ENCODE results near the gene CCN2.

Gene CCN2

DNA sequence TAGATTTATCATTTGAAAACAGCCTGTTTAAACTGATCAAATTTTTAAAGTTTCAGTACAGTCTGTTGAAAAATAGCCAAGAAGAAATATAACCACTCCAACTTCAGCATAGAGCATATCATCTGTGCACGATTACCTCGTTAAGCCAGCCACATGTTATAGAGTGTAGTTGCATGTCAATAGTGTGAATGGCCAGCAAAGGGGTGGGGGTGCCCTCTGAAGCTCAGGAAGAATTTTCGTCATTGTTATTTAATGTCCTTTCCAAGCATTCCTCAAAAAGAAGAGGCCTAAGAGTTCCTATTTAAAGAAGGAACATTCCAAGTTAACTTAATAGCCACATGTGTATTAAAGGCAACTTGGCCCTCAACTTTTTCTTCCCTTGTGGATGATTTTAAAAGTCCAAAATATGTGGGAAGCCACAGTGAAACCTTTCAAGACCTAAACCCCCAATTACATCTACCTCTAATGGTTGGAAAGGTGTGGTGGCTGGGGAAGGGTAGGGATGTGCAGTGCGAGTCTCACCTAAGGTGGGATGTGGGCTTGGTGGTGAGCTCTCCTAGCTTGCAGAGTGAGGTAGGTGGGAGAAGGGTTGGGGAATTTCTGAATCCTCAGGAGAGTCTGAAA lies 1.8 kb upstream of the CCN2 start:
- H3K36me3 Mint-ChIP-seq, result no peaks in the 10 kb centered on the region
- H3K4me3 Mint-ChIP-seq, result no peak overlapping the region
- peaks cover 49% of the 10 kb centered on the region for H3K27me3 Mint-ChIP-seq

DNA sequence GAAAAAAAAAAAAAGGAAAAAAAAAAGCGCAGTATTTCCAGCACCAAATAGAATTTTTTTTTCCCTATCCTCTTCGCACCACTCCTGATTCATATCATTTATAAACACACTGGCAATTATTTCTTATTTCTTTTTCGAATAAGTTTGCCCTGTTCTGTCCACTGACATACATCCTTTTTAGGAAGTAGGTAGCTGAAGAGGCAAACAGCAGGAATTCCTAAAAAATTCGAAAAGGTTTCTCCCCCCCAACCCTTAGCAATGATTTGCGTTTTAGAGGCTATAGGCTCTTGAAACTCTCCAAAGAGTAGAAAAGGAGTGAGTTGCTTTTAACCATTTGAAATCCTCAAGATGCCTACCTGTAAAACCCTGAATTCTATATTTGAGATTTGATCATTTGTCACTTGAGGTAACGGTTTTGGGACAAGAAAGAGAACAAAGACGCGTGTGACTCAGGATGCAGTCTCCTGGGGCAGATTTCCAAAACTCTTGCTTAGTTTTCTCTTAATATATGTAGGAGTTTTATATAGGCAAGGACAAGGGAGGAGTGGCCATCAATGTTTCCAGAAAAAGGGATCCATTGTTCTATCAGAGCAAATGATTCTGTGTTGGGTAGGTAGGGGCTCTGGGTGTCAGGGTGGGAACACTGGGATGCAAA lies 531 bp upstream of the CCN2 start:
- H3K4me1 Mint-ChIP-seq, result peaks cover 13% of the 10 kb centered on the region
- H3K27me3 Mint-ChIP-seq, result peaks cover 55% of the 10 kb centered on the region
- H3K27ac Mint-ChIP-seq, result no peak overlapping the region
- H3K36me3 Mint-ChIP-seq, result no peaks in the 10 kb centered on the region
- H3K9me3 Mint-ChIP-seq, result no peaks in the 10 kb centered on the region
- H3K4me3 Mint-ChIP-seq, result peak overlapping the region; percentile 66

More for the DNA sequence above, 1.8 kb upstream of the CCN2 start:
- Mint-ChIP-seq H3K4me1 (peaks cover 13% of the 10 kb centered on the region), H3K9me3 (no peaks in the 10 kb centered on the region), H3K27ac (no peak overlapping the region)

DNA sequence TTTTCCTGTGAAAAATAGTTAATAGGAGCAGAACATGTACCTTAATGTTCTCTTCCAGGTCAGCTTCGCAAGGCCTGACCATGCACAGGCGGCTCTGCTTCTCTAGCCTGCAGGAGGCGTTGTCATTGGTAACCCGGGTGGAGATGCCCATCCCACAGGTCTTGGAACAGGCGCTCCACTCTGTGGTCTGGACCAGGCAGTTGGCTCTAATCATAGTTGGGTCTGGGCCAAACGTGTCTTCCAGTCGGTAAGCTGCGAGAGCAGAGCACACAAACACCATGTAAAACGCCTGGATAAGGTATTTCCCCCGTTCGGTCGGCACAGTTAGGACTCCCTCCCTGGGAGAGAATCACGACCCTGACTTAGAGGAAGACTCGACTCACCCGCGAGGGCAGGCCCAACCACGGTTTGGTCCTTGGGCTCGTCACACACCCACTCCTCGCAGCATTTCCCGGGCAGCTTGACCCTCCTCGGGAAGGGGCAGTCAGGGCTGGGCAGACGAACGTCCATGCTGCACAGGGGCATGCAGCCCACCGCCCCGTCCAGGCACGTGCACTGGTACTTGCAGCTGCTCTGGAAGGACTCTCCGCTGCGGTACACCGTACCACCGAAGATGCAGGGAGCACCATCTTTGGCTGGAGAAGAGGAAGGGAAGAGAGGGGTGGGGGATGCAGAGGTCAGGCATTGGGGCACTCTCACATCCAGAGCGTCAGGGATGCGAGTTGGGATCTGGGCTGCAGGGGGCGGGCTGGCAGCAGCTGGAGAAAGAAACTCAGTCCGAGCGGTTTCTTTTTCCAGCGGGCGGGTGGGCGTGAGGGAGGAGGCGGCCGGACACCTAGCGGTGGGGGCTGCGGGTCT lies 1.0 kb downstream of the CCN2 start:
- no peak overlapping the region for H3K27ac Mint-ChIP-seq
- no peaks in the 10 kb centered on the region for H3K9me3 Mint-ChIP-seq
- peak overlapping the region; percentile 75 for H3K4me3 Mint-ChIP-seq
- no peaks in the 10 kb centered on the region for H3K36me3 Mint-ChIP-seq
- peaks cover 13% of the 10 kb centered on the region for H3K4me1 Mint-ChIP-seq
- peaks cover 60% of the 10 kb centered on the region for H3K27me3 Mint-ChIP-seq

DNA sequence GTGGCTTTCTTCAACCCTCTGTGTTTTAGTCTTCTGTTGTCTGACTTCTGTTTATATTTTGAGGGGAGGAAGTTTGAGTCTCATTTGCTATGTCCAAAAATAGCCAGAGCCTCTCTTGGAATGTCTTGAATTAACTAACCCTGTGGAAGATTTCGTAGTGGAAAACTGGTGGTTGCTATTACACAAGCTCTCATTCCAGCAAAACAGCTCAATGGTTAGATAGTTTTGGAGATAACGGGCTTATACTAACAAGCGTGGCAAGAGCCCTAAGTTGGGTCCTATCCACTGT lies 1.6 kb downstream of the CCN2 start:
- Mint-ChIP-seq H3K4me1 (peaks cover 13% of the 10 kb centered on the region), H3K9me3 (no peaks in the 10 kb centered on the region), H3K4me3 (peak overlapping the region; percentile 75), H3K27ac (no peak overlapping the region), H3K27me3 (peaks cover 57% of the 10 kb centered on the region), H3K36me3 (no peaks in the 10 kb centered on the region)

DNA sequence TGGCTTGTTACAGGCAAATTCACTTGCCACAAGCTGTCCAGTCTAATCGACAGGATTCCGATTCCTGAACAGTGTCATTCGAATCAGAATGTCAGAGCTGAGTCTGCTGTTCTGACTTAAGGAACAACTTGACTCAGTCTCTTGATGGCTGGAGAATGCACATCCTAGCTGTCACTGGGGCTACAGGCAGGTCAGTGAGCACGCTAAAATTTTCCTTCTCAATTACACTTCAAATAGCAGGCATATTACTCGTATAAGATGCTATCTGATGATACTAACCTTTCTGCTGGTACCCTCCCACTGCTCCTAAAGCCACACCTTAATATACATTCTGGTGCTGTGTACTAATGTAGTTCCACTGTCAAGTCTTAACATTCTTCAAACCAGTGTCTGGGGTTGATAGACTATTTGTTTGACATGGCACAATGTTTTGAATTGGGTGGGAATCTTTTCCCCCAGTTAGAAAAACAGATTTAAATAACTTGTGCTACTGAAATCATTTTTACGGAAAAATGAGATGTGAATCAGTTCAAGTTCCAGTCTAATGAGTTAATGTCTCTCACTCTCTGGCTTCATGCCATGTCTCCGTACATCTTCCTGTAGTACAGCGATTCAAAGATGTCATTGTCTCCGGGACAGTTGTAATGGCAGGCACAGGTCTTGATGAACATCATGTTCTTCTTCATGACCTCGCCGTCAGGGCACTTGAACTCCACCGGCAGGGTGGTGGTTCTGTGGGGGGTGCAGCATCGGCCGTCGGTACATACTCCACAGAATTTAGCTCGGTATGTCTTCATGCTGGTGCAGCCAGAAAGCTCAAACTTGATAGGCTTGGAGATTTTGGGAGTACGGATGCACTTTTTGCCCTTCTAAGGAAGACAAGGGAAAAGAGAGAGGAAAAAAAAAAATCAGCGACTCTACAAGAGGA lies 2.2 kb downstream of the CCN2 start:
- Mint-ChIP-seq H3K4me3 (no peak overlapping the region), H3K9me3 (no peaks in the 10 kb centered on the region), H3K4me1 (peaks cover 13% of the 10 kb centered on the region), H3K27me3 (peaks cover 56% of the 10 kb centered on the region), H3K36me3 (no peaks in the 10 kb centered on the region), H3K27ac (no peak overlapping the region)

DNA sequence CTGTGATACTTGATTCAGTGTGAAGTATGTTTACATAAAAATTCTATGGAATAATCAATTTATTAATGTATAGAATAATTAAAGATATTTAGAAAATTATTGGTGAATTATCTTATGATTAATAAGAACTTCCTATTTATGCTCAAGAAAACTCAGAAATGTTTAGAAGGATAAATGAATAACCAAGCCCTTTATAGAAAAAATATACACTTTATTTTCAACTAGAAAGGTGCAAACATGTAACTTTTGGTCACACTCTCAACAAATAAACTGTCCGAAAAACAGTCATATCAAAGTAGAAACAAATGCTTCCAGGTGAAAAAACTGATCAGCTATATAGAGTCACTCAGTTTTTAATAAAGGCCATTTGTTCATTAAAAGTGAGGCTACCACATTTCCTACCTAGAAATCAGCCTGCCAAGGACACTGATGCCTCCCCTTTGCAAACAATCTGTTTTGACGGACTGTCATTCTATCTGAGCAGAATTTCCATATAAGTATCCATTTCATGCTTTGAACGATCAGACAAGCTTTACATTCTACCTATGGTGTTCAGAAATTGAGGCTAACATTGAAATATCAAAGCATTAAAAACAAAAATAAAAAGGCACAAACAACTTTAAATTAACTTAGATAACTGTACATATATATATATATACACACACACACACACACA lies 3.0 kb downstream of the CCN2 start:
- H3K4me1 Mint-ChIP-seq, result peaks cover 13% of the 10 kb centered on the region
- peaks cover 53% of the 10 kb centered on the region for H3K27me3 Mint-ChIP-seq
- H3K9me3 Mint-ChIP-seq, result no peaks in the 10 kb centered on the region
- H3K27ac Mint-ChIP-seq, result no peak overlapping the region
- H3K4me3 Mint-ChIP-seq, result no peak overlapping the region
- no peaks in the 10 kb centered on the region for H3K36me3 Mint-ChIP-seq

DNA sequence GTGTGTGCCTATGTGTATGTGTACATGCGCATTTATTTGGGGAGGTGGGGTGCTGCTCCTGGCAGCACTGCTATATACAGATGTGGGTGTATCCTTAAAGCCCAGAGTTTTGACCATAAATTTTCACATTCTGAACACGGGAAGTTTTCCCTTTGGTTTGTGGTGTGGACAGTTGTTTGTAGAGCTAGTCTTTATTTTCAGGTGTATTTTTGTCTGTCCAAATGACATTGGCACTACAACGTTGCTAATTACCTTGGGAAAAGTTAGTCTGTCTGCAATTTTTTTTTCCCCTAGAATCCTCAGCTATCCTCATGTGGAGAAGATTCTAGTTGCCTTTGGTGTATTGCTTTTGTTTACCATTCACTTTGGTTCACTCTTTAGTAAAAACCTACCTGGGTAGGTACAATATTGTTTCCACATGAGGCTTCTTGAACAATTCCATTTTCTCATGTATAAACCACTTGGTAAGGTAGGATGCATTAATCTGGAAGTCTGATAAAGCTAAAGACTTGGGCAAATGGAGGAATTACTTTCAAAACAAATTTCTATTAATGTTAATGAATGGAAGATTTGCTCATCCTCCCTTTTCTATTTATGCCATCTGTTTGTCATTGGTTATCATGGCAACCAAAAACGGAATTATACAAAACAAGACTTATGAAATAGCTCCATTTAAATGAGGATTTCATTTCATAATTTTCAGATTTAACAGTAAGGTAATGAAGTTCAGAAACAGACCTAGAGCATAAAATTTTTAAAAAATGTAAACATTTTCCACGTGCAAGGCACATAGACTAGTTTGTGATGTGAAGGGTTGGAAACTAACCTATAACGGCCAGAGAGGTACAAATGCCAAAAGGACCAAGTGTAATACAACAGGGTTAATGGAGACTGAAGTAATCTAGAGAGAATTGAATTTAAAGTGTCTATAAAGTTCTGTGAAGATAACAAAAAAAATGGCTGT lies 3.9 kb downstream of the CCN2 start:
- H3K9me3 Mint-ChIP-seq, result no peaks in the 10 kb centered on the region
- H3K4me1 Mint-ChIP-seq, result peaks cover 13% of the 10 kb centered on the region
- H3K27me3 Mint-ChIP-seq, result peaks cover 47% of the 10 kb centered on the region
- no peaks in the 10 kb centered on the region for H3K36me3 Mint-ChIP-seq
- H3K27ac Mint-ChIP-seq, result no peak overlapping the region
- H3K4me3 Mint-ChIP-seq, result no peak overlapping the region

DNA sequence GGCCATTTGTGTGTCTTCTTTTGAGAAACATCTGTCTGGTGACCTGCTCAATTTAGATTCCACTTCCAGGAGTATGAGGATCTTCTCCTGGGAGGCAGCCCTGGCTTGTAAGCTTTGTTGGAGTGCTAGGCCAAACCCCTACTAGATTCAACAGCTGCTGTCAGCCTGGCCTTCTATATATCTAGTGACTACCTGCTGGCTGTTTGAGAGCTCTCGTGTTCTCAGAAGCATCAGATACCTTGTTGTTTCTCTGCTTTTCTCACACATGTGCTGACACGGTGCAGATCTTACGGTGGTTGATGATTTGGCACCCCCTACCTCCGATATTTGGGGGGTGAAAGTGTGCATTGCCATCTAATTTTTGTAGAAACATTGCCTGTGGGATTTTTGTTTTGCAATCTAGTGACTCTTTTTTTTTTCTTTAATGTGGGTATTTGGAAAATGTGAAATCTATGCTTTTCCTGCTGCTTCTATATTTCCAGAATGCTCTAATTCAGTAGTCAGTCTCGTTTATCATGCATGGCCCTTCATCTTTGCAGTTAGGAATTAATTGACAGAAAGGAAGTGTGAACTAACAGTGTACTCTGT lies 4.7 kb downstream of the CCN2 start:
- Mint-ChIP-seq H3K4me1 (peaks cover 9% of the 10 kb centered on the region), H3K4me3 (no peak overlapping the region), H3K27ac (no peak overlapping the region), H3K9me3 (no peaks in the 10 kb centered on the region), H3K27me3 (peaks cover 39% of the 10 kb centered on the region), H3K36me3 (no peaks in the 10 kb centered on the region)

DNA sequence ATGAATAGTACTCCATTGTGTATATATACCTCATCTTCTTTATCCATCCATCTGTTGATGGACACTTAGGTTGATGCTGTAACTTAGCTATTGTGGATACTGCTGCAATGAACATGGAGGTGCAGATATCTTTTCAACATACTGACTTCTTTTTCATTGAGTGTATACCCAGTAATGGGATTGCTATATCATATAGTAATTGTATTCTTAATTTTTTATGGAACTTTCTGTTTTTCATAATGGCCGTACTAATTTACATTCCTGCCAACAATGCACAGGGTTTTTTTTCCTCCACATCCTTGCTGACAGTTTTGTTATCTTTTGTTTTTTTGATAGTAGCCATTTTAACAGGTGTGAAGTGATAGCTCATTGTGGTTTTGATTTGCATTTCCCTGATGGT lies 5.2 kb downstream of the CCN2 start:
- Mint-ChIP-seq H3K27ac (no peak overlapping the region), H3K4me3 (no peak overlapping the region), H3K9me3 (no peaks in the 10 kb centered on the region), H3K36me3 (no peaks in the 10 kb centered on the region), H3K4me1 (peaks cover 7% of the 10 kb centered on the region), H3K27me3 (peaks cover 36% of the 10 kb centered on the region)

DNA sequence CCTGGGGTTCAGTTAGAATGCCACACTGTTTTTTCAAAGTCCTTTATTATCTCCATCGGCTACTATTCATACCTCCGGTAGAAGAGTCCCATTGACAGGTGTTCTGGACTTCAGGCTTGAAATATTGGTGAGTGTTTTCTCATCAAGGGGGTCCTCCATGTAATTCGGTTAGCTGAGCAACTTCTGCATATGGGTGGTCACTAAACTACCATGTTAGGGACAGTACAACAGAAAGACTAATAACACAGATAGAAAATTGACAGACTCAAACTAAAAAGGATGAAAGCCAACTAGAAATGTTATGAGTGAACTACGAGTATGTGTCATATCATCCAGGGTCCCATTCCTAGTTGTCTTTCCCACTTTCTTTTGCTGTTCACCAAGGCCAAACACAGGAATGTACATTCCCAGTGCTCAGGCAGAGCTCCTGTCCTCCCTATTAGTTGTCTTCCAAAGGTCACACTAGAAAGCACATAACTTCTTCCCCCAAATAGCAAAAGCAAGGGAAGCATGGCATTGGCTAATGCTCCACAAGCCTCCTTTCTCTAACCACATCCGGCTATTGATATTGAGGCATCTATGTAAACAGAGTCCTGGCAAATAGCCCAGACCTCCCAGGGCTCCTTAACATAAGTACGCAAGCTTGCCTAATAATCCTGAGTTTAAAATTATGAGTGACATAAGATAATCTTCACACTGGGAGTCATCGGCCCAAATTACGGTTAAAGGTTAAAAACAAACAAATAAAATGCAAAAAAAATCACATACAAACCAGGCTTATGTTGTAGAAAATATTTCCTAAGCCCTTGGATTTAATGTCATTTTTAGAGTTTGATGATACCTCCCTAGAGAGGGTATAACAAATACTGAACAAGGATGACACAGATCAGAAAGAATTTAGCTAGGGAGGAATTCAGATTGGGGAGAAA lies 13.2 kb downstream of the CCN2 start:
- Mint-ChIP-seq H3K36me3 (no peaks in the 10 kb centered on the region), H3K27me3 (peaks cover 3% of the 10 kb centered on the region), H3K4me3 (no peak overlapping the region), H3K27ac (no peak overlapping the region), H3K9me3 (no peaks in the 10 kb centered on the region), H3K4me1 (no peaks in the 10 kb centered on the region)

DNA sequence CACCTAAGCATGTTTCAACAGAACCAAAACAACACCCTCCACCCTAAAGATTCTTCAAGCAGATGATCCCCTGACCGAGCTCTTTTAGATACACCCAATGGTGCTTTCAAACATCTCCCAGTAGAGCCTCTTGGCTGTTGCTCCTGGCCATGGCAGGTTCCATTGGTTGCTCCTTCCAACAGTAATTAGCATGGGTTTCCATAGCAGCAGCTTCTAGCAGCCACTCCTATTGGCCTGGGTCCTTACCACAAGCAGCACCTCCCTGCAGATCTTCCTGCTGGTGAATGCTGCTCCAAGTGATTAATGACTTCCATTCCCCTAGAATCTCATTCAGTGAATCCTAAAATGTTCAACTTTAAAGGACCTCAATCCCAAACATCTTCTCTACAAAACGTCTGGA lies 13.9 kb downstream of the CCN2 start:
- Mint-ChIP-seq H3K27ac (no peak overlapping the region), H3K9me3 (no peaks in the 10 kb centered on the region), H3K4me3 (no peak overlapping the region), H3K4me1 (no peaks in the 10 kb centered on the region), H3K36me3 (no peaks in the 10 kb centered on the region), H3K27me3 (peaks cover 5% of the 10 kb centered on the region)

DNA sequence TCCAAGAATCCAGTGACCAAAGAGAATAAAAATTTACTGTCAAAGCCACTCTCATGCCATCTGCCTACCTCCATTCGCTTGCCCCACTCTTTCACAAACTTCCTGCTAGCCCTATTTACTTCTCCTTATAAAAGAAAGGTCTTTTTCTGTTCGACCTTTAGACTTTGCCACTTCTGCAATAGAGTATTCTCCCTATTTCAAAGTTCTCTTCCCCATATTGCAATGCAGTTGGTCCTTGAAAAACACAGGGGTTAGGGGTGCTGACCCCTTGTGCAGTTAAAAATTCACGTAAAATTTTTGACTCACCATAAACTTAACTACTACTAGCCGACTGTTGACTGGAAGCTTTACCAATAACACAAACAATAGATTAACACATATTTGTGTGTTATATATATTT lies 15.0 kb downstream of the CCN2 start:
- Mint-ChIP-seq H3K4me3 (no peak overlapping the region), H3K4me1 (no peaks in the 10 kb centered on the region), H3K27ac (no peak overlapping the region), H3K9me3 (no peaks in the 10 kb centered on the region), H3K36me3 (no peaks in the 10 kb centered on the region), H3K27me3 (peaks cover 5% of the 10 kb centered on the region)

Measured in activated naive CD4-positive, alpha-beta T cell treated with anti-CD3 and anti-CD28 coated beads, Interleukin-2, amount 50 U/mL, for 24 hours (primary cell).